Measurements from ENCODE around the gene TMPRSS5.

Gene TMPRSS5

GRCh38 chr11:113666584-113666983 is 39.5 kb downstream of the TMPRSS5 start:
- DNase-seq: no peak

GRCh38 chr11:113664981-113665710 is 41.0 kb downstream of the TMPRSS5 start:
- DNase-seq: no peak

GRCh38 chr11:113664069-113664980 is 41.8 kb downstream of the TMPRSS5 start:
- DNase-seq: no peak

GRCh38 chr11:113663567-113663966 is 42.5 kb downstream of the TMPRSS5 start:
- no peak for DNase-seq

- no peak for DNase-seq
Observed at GRCh38 chr11:113655771-113656170, 50.3 kb downstream of the TMPRSS5 start.

GRCh38 chr11:113651023-113651422 is 55.1 kb downstream of the TMPRSS5 start:
- no peak for DNase-seq

- DNase-seq: no peak
Observed at GRCh38 chr11:113649311-113649710, 56.8 kb downstream of the TMPRSS5 start.

GRCh38 chr11:113647856-113648255 is 58.3 kb downstream of the TMPRSS5 start:
- DNase-seq: no peak

- DNase-seq: no peak
Observed at GRCh38 chr11:113647108-113647507, 59.0 kb downstream of the TMPRSS5 start.

- no peak for DNase-seq
Observed at GRCh38 chr11:113645593-113646349, 60.3 kb downstream of the TMPRSS5 start.

- DNase-seq: no peak
Observed at GRCh38 chr11:113644605-113645004, 61.5 kb downstream of the TMPRSS5 start.

GRCh38 chr11:113643701-113644100 is 62.4 kb downstream of the TMPRSS5 start:
- no peak for DNase-seq

- DNase-seq: no peak
Observed at GRCh38 chr11:113643006-113643585, 63.0 kb downstream of the TMPRSS5 start.

- DNase-seq: no peak
Observed at GRCh38 chr11:113642090-113642489, 64.0 kb downstream of the TMPRSS5 start.

GRCh38 chr11:113638376-113638775 is 67.7 kb downstream of the TMPRSS5 start:
- no peak for DNase-seq

GRCh38 chr11:113637636-113638035 is 68.5 kb downstream of the TMPRSS5 start:
- DNase-seq: no peak
